ENCODE data around the gene RBBP9. TPM values are rescaled to one million over a fixed set of nuclear protein-coding genes. Genes with fewer than 3 reads are reported as not detected.

Gene RBBP9
- 34.4 and 37.9 TPM in 2 replicates for polyA plus RNA-seq
- polyA minus RNA-seq, result 38.7 and 39.0 TPM in 2 replicates

GRCh38 chr20:18496740-18497592, at the start of gene RBBP9:
TSS of gene RBBP9 (minus strand) at chr20:18497225. CDS start at chr20:18497167, 58 bp downstream.
- no peaks in the 10 kb centered on the region for H3K9me2 ChIP-seq (ENCODE audit: insufficient read depth, low read length)
- no peaks in the 10 kb centered on the region for H3F3A ChIP-seq (ENCODE audit: insufficient read depth, low read length, poor library complexity, severe bottlenecking)
- TF ChIP-seq, protein P1, sequence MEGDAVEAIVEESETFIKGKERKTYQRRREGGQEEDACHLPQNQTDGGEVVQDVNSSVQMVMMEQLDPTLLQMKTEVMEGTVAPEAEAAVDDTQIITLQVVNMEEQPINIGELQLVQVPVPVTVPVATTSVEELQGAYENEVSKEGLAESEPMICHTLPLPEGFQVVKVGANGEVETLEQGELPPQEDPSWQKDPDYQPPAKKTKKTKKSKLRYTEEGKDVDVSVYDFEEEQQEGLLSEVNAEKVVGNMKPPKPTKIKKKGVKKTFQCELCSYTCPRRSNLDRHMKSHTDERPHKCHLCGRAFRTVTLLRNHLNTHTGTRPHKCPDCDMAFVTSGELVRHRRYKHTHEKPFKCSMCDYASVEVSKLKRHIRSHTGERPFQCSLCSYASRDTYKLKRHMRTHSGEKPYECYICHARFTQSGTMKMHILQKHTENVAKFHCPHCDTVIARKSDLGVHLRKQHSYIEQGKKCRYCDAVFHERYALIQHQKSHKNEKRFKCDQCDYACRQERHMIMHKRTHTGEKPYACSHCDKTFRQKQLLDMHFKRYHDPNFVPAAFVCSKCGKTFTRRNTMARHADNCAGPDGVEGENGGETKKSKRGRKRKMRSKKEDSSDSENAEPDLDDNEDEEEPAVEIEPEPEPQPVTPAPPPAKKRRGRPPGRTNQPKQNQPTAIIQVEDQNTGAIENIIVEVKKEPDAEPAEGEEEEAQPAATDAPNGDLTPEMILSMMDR (IDR thresholded peaks at IDR 0.05; ENCODE audit: poor library complexity, severe bottlenecking), result peak; percentile 30
- TF ChIP-seq RAD21 (conservative IDR thresholded peaks at IDR 0.05) (peak; percentile 49), EZH2 (IDR thresholded peaks at IDR 0.05; ENCODE audit: borderline replicate concordance, insufficient read depth, low read length, poor library complexity, severe bottlenecking) (no peak), MXI1 (conservative IDR thresholded peaks at IDR 0.05; ENCODE audit: poor library complexity, severe bottlenecking) (peak; percentile 87), TAF1 (IDR thresholded peaks at IDR 0.05; ENCODE audit: low read depth) (peak; percentile 86), SMC3 (conservative IDR thresholded peaks at IDR 0.05; ENCODE audit: poor library complexity) (peak; percentile 52), POLR2AphosphoS5 (IDR thresholded peaks at IDR 0.05) (peak; percentile 70), REST (IDR thresholded peaks at IDR 0.05; ENCODE audit: borderline replicate concordance) (peak; percentile 83), EP300 (conservative IDR thresholded peaks at IDR 0.05; ENCODE audit: poor library complexity, severe bottlenecking) (peak; percentile 66)
- H3K36me3 ChIP-seq (ENCODE audit: insufficient read depth, low read length), result no peaks in the 10 kb centered on the region
- H3K9me3 ChIP-seq (ENCODE audit: low read length), result no peaks in the 10 kb centered on the region
- peak within 1 kb of the TSS; percentile 84 for H3K4me2 ChIP-seq (ENCODE audit: low read length)
- H2AFZ ChIP-seq (ENCODE audit: low read depth, low read length), result peak within 1 kb of the TSS; percentile 94
- peak within 1 kb of the TSS; percentile 85 for H3K4me3 ChIP-seq (ENCODE audit: low read length)
- no peaks in the 10 kb centered on the region for H4K20me1 ChIP-seq (ENCODE audit: insufficient read depth)
- peaks cover 3% of the 10 kb centered on the region for H3K79me2 ChIP-seq (replicated peaks; ENCODE audit: insufficient read depth, low read length)
- peak within 1 kb of the TSS; percentile 75 for H3K9ac ChIP-seq (ENCODE audit: low read length)
- H3K27ac ChIP-seq (ENCODE audit: low read length), result peak within 1 kb of the TSS; percentile 88
- H3K27me3 ChIP-seq (ENCODE audit: insufficient read depth, low read depth, low read length), result no peaks in the 10 kb centered on the region

- Histone ChIP-seq H3K9me2 (ENCODE audit: insufficient read depth, low read length) (no peaks in the 10 kb centered on the region), H3K4me3 (ENCODE audit: low read length) (no peak overlapping the region), H3K27ac (ENCODE audit: low read length) (no peak overlapping the region), H3K79me2 (replicated peaks; ENCODE audit: insufficient read depth, low read length) (no peaks in the 10 kb centered on the region), H4K20me1 (ENCODE audit: insufficient read depth) (no peaks in the 10 kb centered on the region), H3K9me3 (ENCODE audit: low read length) (no peaks in the 10 kb centered on the region), H3F3A (ENCODE audit: insufficient read depth, low read length, poor library complexity, severe bottlenecking) (no peaks in the 10 kb centered on the region), H3K27me3 (ENCODE audit: insufficient read depth, low read depth, low read length) (no peaks in the 10 kb centered on the region), H2AFZ (ENCODE audit: low read depth, low read length) (no peak overlapping the region), H3K36me3 (ENCODE audit: insufficient read depth, low read length) (peaks cover 5% of the 10 kb centered on the region), H3K9ac (ENCODE audit: low read length) (no peak overlapping the region), H3K4me2 (ENCODE audit: low read length) (no peak overlapping the region)
- no peak for TF ChIP-seq EP300 (conservative IDR thresholded peaks at IDR 0.05; ENCODE audit: poor library complexity, severe bottlenecking)
- TF ChIP-seq REST (IDR thresholded peaks at IDR 0.05; ENCODE audit: borderline replicate concordance), result no peak
- TF ChIP-seq SMC3 (conservative IDR thresholded peaks at IDR 0.05; ENCODE audit: poor library complexity), result no peak
- TF ChIP-seq RAD21 (conservative IDR thresholded peaks at IDR 0.05), result no peak
- TF ChIP-seq POLR2AphosphoS5 (IDR thresholded peaks at IDR 0.05), result no peak
- no peak for TF ChIP-seq TAF1 (IDR thresholded peaks at IDR 0.05; ENCODE audit: low read depth)
- TF ChIP-seq, protein P1 (IDR thresholded peaks at IDR 0.05; ENCODE audit: poor library complexity, severe bottlenecking), result no peak
- no peak for TF ChIP-seq EZH2 (IDR thresholded peaks at IDR 0.05; ENCODE audit: borderline replicate concordance, insufficient read depth, low read length, poor library complexity, severe bottlenecking)
- no peak for TF ChIP-seq MXI1 (conservative IDR thresholded peaks at IDR 0.05; ENCODE audit: poor library complexity, severe bottlenecking)
Observed at GRCh38 chr20:18545566-18545965, 48.5 kb upstream of the RBBP9 start.
